Progenitor cell of endocrine pancreas (in vitro differentiated cells): Measurements from ENCODE around the gene IL4. TPM values are rescaled to one million over a fixed set of nuclear protein-coding genes. Genes with fewer than 3 reads are reported as not detected.
"Not testable (repeated sequence)": the region's sequence is repeated elsewhere in the genome, so short reads cannot be mapped to it uniquely, and the experiment has no call there.

Experiments
- DNase-seq: peaks from one replicate; pipeline ENCODE4 v3.0.0; 2021; ENCODE audit warnings: low spot score; ENCODE audit not compliant: unreplicated experiment
- H3K27ac Mint-ChIP-seq: 2 replicates; pipeline ENCODE4 v1.8.0; 2021; ENCODE audit warnings: mild to moderate bottlenecking, moderate library complexity, mixed read lengths
- H3K27me3 Mint-ChIP-seq: 2 replicates; pipeline ENCODE4 v1.8.0; 2021; ENCODE audit warnings: mixed read lengths
- H3K36me3 Mint-ChIP-seq: 2 replicates; pipeline ENCODE4 v1.8.0; 2022; ENCODE audit warnings: mixed read lengths; ENCODE audit not compliant: insufficient read depth
- H3K4me1 Mint-ChIP-seq: 2 replicates; pipeline ENCODE4 v1.8.0; 2021; ENCODE audit warnings: low read depth, mixed read lengths
- H3K4me3 Mint-ChIP-seq: 2 replicates; pipeline ENCODE4 v1.8.0; 2021; ENCODE audit warnings: low read depth, mild to moderate bottlenecking, moderate library complexity, mixed read lengths
- H3K9me3 Mint-ChIP-seq: 2 replicates; pipeline ENCODE4 v1.8.0; 2021; ENCODE audit warnings: low read depth, mixed read lengths
- CTCF ChIP-seq: fragments of 200-600 bp; sonication (generic); IDR thresholded peaks from one replicate; pipeline ENCODE4 v1.5.0; 2021; ENCODE audit warnings: antibody characterized with exemption, mild to moderate bottlenecking; ENCODE audit not compliant: unreplicated experiment
- total RNA-seq: library from RNA; stranded (reverse); gene quantifications from 2 replicates; pipeline ENCODE4 v1.2.1, GENCODE V29; 2021

The IL4 gene
- total RNA-seq, 1 donor from 2014 or later = not detected

GRCh38 chr5:132686193-132686592 is 12.4 kb downstream of the IL4 start:
- H3K4me3 Mint-ChIP-seq = no peak overlapping the region
- H3K27ac Mint-ChIP-seq = no peak overlapping the region
- H3K9me3 Mint-ChIP-seq = no peaks in the 10 kb centered on the region
- H3K27me3 Mint-ChIP-seq = no peaks in the 10 kb centered on the region
- no peak for DNase-seq
- H3K36me3 Mint-ChIP-seq = no peaks in the 10 kb centered on the region
- TF ChIP-seq CTCF = no peak
- H3K4me1 Mint-ChIP-seq = no peaks in the 10 kb centered on the region

DNA sequence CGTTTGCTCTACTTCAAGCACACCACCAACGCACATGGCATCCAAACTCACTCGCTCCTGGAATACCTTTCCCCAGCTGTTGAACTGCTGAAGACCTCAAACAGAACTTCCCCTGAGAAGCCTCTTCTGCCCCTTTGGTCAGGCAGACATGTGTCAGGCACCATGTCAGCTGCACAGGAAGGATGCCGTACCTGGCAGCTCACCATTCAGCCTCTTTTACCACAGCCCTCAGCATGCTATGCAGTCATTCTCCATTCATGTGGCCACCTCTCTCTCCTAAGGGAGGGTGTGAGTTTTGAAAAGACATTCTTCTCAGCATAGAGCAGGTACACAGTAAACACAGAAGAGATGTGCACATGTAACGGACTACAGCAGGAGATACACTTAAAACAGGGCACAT is 14.2 kb downstream of the IL4 start:
- Mint-ChIP-seq H3K4me3 (no peak overlapping the region), H3K27me3 (no peaks in the 10 kb centered on the region), H3K9me3 (peaks cover 3% of the 10 kb centered on the region), H3K27ac (peak overlapping the region; percentile 39), H3K4me1 (no peaks in the 10 kb centered on the region), H3K36me3 (peaks cover 3% of the 10 kb centered on the region)
- TF ChIP-seq CTCF = no peak
- DNase-seq = no peak

DNA sequence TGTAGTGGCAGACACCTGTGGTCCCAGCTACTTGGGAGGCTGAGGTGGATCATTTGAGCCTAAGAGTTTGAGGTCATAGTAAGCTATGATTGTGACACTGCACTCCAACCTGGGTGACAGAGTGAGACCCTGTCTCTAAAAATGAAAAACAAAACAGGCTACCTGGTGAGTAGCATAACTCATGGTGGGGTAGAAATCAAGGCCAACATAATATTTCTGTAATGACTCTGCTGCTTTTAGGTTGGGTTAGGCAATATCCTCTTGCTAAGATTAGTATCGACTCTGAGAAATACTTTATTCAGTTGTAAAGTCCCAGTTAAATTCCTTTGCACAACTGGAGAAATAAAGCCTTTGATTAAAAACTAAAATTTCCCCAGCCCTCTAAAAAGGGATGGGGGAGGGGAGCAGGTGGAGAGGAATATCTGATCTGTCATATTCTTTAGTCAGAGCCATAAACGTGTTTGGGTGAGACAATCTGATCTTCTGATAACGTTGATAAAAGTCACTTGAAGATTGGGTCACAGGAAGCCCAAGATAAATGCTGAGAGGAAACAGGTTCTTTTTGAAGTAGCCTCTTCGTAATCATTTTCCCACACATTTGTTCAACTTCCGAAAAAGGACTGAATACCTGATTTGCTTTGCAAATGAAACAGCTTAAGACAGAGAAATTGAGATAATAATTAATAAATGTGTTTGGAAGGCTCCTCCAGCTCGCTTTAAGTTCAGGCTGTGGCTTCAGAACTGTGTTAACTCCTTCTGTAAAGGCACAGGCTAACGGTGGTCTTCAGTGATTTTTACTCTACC is 14.9 kb downstream of the IL4 start:
- Mint-ChIP-seq H3K4me1 (no peaks in the 10 kb centered on the region), H3K4me3 (no peak overlapping the region), H3K36me3 (peaks cover 3% of the 10 kb centered on the region), H3K27ac (no peak overlapping the region), H3K27me3 (no peaks in the 10 kb centered on the region), H3K9me3 (peaks cover 3% of the 10 kb centered on the region)
- no peak for DNase-seq
- no peak for TF ChIP-seq CTCF

DNA sequence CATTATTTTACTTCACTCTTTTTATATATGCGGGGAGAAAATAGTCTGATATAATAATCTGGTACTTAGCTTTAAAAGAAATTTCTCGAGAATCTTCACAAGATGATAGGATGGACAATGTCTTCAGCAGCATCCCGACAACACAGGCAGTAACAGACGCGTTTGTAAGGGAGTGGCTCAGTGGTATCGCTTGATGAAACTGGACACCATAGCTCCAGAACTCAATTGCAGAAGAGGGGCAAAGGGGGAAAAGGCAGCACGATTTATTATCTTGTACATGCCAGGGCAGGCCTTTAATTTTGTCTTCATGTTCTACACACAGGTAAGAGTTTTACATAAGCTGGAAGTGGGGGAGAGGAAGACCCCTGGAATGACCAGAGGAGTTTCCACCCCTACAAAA is 15.7 kb downstream of the IL4 start:
- no peak for TF ChIP-seq CTCF
- no peak overlapping the region for H3K4me3 Mint-ChIP-seq
- peaks cover 4% of the 10 kb centered on the region for H3K36me3 Mint-ChIP-seq
- no peak for DNase-seq
- no peak overlapping the region for H3K27ac Mint-ChIP-seq
- no peaks in the 10 kb centered on the region for H3K4me1 Mint-ChIP-seq
- peaks cover 3% of the 10 kb centered on the region for H3K9me3 Mint-ChIP-seq
- no peaks in the 10 kb centered on the region for H3K27me3 Mint-ChIP-seq

- Mint-ChIP-seq H3K4me1 (no peaks in the 10 kb centered on the region), H3K9me3 (peaks cover 3% of the 10 kb centered on the region), H3K36me3 (peaks cover 4% of the 10 kb centered on the region), H3K4me3 (no peak overlapping the region), H3K27me3 (no peaks in the 10 kb centered on the region), H3K27ac (no peak overlapping the region)
- no peak for TF ChIP-seq CTCF
- no peak for DNase-seq
Measured at GRCh38 chr5:132690156-132690555, 16.4 kb downstream of the IL4 start.

GRCh38 chr5:132691755-132692631 is 18.2 kb downstream of the IL4 start:
- not testable (repeated sequence) for H3K27me3 Mint-ChIP-seq, H3K4me1 Mint-ChIP-seq, H3K36me3 Mint-ChIP-seq, H3K4me3 Mint-ChIP-seq, H3K9me3 Mint-ChIP-seq, DNase-seq, H3K27ac Mint-ChIP-seq
